ENCODE results near the gene KXD1. TPM values are rescaled to one million over a fixed set of nuclear protein-coding genes. Genes with fewer than 3 reads are reported as not detected.

KXD1 gene
- polyA plus RNA-seq, 2 of the 4 experiments (the other 2 are of a cell fraction), result 62.8 to 83.9 TPM

DNA sequence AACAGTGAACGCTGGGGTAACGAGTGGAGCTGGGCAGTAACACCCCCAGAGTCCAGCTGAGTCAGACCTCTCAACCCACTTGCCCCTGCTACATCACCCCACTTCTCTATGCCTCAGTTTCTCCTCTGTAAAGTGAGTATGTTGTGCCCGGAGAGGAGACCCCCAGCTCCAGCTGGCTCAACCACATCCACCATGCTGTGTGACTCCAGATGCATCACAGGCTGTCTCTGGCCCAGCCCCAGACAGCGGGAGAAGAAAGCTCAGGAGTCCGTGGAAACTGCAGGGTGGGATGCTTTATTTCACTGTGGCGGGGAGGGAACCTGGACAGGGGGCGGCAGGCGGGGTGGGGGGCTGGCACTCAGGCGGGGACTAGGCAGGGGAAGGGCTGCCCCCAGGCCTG lies 26.2 kb upstream of the KXD1 start:
- Histone ChIP-seq H3K4me2 (no peak overlapping the region), H3K9me3 (no peaks in the 10 kb centered on the region), H3K4me3 (no peak overlapping the region), H3K27ac (no peak overlapping the region), H3K4me1 (no peaks in the 10 kb centered on the region)
- CTCF ChIA-PET, result interaction anchor here (0.9 to 1.8 kb wide), 4 partner anchors 12 to 122 kb away, joined by 3 to 4 read pairs (median 4); no protein-coding TSS in a partner anchor
- ATAC-seq (no peak), FAIRE-seq (no peak), DNase-seq (ENCODE audit: low read depth in 1 of 2, low spot score in 1 of 2) (no peak)
- TF ChIP-seq POLR2A (IDR thresholded peaks at IDR 0.05; ENCODE audit: low read length), result no peak
- no peak for TF ChIP-seq RAD21 (conservative IDR thresholded peaks at IDR 0.05 in 1 of 2, IDR thresholded peaks at IDR 0.05 in 1 of 2)
- 94% methylated on average over 3 of the region's 9 CpGs for WGBS (ENCODE audit: missing lambda C conversion rate)
- POLR2A ChIA-PET, result interaction anchor here (0.7 kb wide), 1 partner anchor 12 kb away, joined by 7 read pairs; the partner anchor contains the start of gene FKBP8

DNA sequence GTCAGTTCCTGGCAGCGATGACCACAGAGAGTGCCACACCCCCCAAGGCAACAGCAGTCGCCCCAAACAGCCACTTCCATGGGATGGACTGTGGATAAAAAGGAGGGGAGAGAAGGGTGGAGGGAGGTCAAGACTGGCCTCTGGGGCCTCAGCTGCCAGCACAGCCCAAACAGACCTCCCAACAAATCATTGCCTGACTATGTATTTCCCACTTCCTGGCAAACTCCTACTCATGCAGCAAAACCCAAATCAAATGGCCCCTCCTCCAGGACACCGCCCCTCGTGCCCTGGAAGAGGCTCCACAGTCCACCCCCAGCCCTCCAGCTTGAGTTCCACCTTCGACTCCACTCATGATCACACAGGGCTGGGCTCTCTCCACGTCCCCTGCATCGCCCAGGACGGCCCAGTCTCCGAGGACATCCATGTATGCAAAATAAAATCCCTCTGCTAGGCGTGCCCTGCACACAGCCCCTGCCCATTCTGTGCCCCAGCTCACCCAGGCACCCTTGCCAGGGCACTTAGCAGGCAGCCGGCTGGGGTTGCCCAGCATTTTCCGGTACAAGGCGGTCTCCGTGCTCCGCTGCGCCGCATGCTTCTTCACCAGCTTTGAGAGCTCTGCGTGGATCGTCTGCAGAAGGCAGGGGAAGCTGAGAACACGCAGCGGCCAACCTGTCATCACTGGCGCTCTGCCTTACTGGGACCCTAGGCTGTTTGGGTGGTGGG lies 25.3 kb upstream of the KXD1 start:
- no peaks in the 10 kb centered on the region for H3K4me1 ChIP-seq
- no peak overlapping the region for H3K4me3 ChIP-seq
- FAIRE-seq (no peak), ATAC-seq (no peak), DNase-seq (ENCODE audit: low read depth in 1 of 2, low spot score in 1 of 2) (no peak)
- H3K4me2 ChIP-seq, result no peak overlapping the region
- H3K9me3 ChIP-seq, result no peaks in the 10 kb centered on the region
- CTCF ChIA-PET, result interaction anchor here (1.2 to 1.8 kb wide), 2 partner anchors 23 to 123 kb away, joined by 3 to 4 read pairs; no protein-coding TSS in a partner anchor
- no peak overlapping the region for H3K27ac ChIP-seq
- WGBS (ENCODE audit: missing lambda C conversion rate), result 96% methylated on average over 22 of the region's 22 CpGs
- POLR2A ChIA-PET, result no interaction called here
- TF ChIP-seq KDM5A (IDR thresholded peaks at IDR 0.05) (no peak), HDAC2 (IDR thresholded peaks at IDR 0.05) (no peak), CHD4 (IDR thresholded peaks at IDR 0.05; ENCODE audit: borderline replicate concordance) (no peak), RFX5 (IDR thresholded peaks at IDR 0.05) (no peak), CEBPB (IDR thresholded peaks at IDR 0.05) (no peak), MYC (IDR thresholded peaks at IDR 0.05; ENCODE audit: borderline replicate concordance, low read length) (no peak), ZSCAN20 (CRISPR knock-in tag; IDR thresholded peaks at IDR 0.05) (no peak), ZFP36 (IDR thresholded peaks at IDR 0.05; ENCODE audit: borderline replicate concordance, partially characterized antibody) (no peak), RAD21 (conservative IDR thresholded peaks at IDR 0.05 in 1 of 2, IDR thresholded peaks at IDR 0.05 in 1 of 2) (no peak), NPAS2 (CRISPR knock-in tag; IDR thresholded peaks at IDR 0.05; ENCODE audit: borderline replicate concordance) (no peak), MAFK (IDR thresholded peaks at IDR 0.05; ENCODE audit: partially characterized antibody) (no peak), HOXB13 (CRISPR knock-in tag; IDR thresholded peaks at IDR 0.05; ENCODE audit: low read depth) (no peak), HOXA7 (CRISPR knock-in tag; IDR thresholded peaks at IDR 0.05) (no peak), NFE2L2 (conservative IDR thresholded peaks at IDR 0.05; ENCODE audit: low read length) (no peak), KDM1A (IDR thresholded peaks at IDR 0.05; ENCODE audit: low read depth) (no peak)
- TF ChIP-seq, protein P1, sequence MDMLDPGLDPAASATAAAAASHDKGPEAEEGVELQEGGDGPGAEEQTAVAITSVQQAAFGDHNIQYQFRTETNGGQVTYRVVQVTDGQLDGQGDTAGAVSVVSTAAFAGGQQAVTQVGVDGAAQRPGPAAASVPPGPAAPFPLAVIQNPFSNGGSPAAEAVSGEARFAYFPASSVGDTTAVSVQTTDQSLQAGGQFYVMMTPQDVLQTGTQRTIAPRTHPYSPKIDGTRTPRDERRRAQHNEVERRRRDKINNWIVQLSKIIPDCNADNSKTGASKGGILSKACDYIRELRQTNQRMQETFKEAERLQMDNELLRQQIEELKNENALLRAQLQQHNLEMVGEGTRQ (IDR thresholded peaks at IDR 0.05), result no peak
- TF ChIP-seq, protein P2, sequence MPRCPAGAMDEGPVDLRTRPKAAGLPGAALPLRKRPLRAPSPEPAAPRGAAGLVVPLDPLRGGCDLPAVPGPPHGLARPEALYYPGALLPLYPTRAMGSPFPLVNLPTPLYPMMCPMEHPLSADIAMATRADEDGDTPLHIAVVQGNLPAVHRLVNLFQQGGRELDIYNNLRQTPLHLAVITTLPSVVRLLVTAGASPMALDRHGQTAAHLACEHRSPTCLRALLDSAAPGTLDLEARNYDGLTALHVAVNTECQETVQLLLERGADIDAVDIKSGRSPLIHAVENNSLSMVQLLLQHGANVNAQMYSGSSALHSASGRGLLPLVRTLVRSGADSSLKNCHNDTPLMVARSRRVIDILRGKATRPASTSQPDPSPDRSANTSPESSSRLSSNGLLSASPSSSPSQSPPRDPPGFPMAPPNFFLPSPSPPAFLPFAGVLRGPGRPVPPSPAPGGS (IDR thresholded peaks at IDR 0.05), result no peak
- TF ChIP-seq, protein P3, sequence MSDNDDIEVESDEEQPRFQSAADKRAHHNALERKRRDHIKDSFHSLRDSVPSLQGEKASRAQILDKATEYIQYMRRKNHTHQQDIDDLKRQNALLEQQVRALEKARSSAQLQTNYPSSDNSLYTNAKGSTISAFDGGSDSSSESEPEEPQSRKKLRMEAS (IDR thresholded peaks at IDR 0.05), result no peak

DNA sequence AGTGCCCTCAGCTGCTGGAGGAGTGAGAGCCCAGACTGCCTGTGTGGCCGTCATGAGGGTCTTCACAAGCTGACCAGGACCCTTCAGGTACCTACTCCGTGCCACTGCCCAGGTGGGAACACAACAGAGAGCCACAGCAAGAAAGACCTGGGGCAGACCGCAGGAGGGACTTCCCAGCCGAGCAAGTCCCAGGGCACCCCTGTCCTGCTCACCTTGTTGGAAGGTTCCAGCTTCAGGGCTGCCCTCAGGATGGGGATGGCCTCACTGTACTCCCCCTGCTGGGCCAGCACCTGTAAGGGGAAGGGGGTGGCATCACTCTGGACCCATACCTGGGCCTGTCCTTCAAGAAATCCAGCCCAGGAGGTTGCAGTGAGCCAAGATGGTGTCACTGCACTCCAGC lies 24.6 kb upstream of the KXD1 start:
- POLR2A ChIA-PET, result no interaction called here
- Histone ChIP-seq H3K4me1 (no peaks in the 10 kb centered on the region), H3K27ac (no peak overlapping the region), H3K9me3 (no peaks in the 10 kb centered on the region), H3K4me3 (no peak overlapping the region), H3K4me2 (no peak overlapping the region)
- 70% methylated on average over 2 of the region's 4 CpGs for WGBS (ENCODE audit: missing lambda C conversion rate)
- no peak for ATAC-seq
- CTCF ChIA-PET, result interaction anchor here (0.7 kb wide), 1 partner anchor 60 kb away, joined by 3 read pairs; no protein-coding TSS in a partner anchor
- DNase-seq (ENCODE audit: low read depth in 1 of 2, low spot score in 1 of 2), result no peak
- TF ChIP-seq CEBPB (IDR thresholded peaks at IDR 0.05) (no peak), FOSB (CRISPR knock-in tag; IDR thresholded peaks at IDR 0.05) (no peak), RARB (CRISPR knock-in tag; IDR thresholded peaks at IDR 0.05) (no peak), SREBF2 (IDR thresholded peaks at IDR 0.05) (no peak), EHF (CRISPR knock-in tag; IDR thresholded peaks at IDR 0.05) (no peak)
- TF ChIP-seq, protein P4, sequence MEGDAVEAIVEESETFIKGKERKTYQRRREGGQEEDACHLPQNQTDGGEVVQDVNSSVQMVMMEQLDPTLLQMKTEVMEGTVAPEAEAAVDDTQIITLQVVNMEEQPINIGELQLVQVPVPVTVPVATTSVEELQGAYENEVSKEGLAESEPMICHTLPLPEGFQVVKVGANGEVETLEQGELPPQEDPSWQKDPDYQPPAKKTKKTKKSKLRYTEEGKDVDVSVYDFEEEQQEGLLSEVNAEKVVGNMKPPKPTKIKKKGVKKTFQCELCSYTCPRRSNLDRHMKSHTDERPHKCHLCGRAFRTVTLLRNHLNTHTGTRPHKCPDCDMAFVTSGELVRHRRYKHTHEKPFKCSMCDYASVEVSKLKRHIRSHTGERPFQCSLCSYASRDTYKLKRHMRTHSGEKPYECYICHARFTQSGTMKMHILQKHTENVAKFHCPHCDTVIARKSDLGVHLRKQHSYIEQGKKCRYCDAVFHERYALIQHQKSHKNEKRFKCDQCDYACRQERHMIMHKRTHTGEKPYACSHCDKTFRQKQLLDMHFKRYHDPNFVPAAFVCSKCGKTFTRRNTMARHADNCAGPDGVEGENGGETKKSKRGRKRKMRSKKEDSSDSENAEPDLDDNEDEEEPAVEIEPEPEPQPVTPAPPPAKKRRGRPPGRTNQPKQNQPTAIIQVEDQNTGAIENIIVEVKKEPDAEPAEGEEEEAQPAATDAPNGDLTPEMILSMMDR (IDR thresholded peaks at IDR 0.05), result no peak
- no peak for FAIRE-seq
